Osteoblast (primary cell): ENCODE measurements around the gene SPTSSB. TPM values are rescaled to one million over a fixed set of nuclear protein-coding genes. Genes with fewer than 3 reads are reported as not detected.

ENCODE experiments used
- DNase-seq: peaks from one replicate; pipeline ENCODE4 v3.0.0; 2011; ENCODE audit warnings: low spot score, mixed read lengths; ENCODE audit not compliant: insufficient read length; ENCODE audit errors: missing footprints
- H2AFZ ChIP-seq: 2 replicates; pipeline ENCODE4 v1.6.0; 2011; ENCODE audit warnings: mild to moderate bottlenecking, low read length
- H3K27ac ChIP-seq: 2 replicates; pipeline ENCODE4 v1.5.1; 2011; ENCODE audit warnings: mild to moderate bottlenecking, low read depth, low read length, moderate library complexity
- H3K27me3 ChIP-seq: 2 replicates; pipeline ENCODE4 v1.6.0; 2012; ENCODE audit warnings: mild to moderate bottlenecking, control low read depth, inconsistent platforms, low read length, moderate library complexity; ENCODE audit not compliant: insufficient read depth
- H3K36me3 ChIP-seq: 2 replicates; pipeline ENCODE4 v1.5.1; 2011; ENCODE audit warnings: mild to moderate bottlenecking, low read length, control low read depth, moderate library complexity; ENCODE audit not compliant: insufficient read depth
- H3K4me1 ChIP-seq: 2 replicates; pipeline ENCODE4 v1.5.1; 2011; ENCODE audit warnings: mild to moderate bottlenecking, low read length, control low read depth, moderate library complexity; ENCODE audit not compliant: insufficient read depth
- H3K4me2 ChIP-seq: 2 replicates; pipeline ENCODE4 v1.6.0; 2011; ENCODE audit warnings: mild to moderate bottlenecking, low read length; ENCODE audit not compliant: insufficient read depth
- H3K4me3 ChIP-seq: fragments of 200-600 bp; sonication (generic); 3 replicates; pipeline ENCODE4 v1.5.1; 2012; ENCODE audit warnings: mild to moderate bottlenecking, low read length, inconsistent platforms; ENCODE audit not compliant: insufficient read depth
- H3K79me2 ChIP-seq: 2 replicates; pipeline ENCODE4 v1.6.0; 2012; ENCODE audit warnings: mild to moderate bottlenecking, low read length, control low read depth, inconsistent platforms; ENCODE audit not compliant: insufficient read depth
- H3K9me3 ChIP-seq: 2 replicates; pipeline ENCODE4 v1.5.1; 2011; ENCODE audit warnings: low read depth, low read length, control low read depth
- H4K20me1 ChIP-seq: 2 replicates; pipeline ENCODE4 v1.6.0; 2012; ENCODE audit warnings: mild to moderate bottlenecking, low read length, control low read depth; ENCODE audit not compliant: insufficient read depth
- CTCF ChIP-seq: IDR thresholded peaks from 2 replicates; pipeline ENCODE4 v1.5.1; 2011; ENCODE audit warnings: mild to moderate bottlenecking, low read depth, low read length, moderate library complexity; ENCODE audit errors: extremely low read depth
- total RNA-seq: library from RNA; depleted of rRNA; stranded (reverse); fragments of >200 nt; gene quantifications from 2 replicates; pipeline ENCODE4 v1.2.3, GENCODE V29; 2012

Gene SPTSSB
- total RNA-seq, 1 donor, result not detected

GRCh38 chr3:161305095-161305991 is 66.0 kb downstream of the SPTSSB start:
- H3K4me3 ChIP-seq, result no peak overlapping the region
- no peak overlapping the region for H3K4me2 ChIP-seq
- no peaks in the 10 kb centered on the region for H3K9me3 ChIP-seq
- H3K4me1 ChIP-seq, result no peaks in the 10 kb centered on the region
- H4K20me1 ChIP-seq, result no peaks in the 10 kb centered on the region
- H3K79me2 ChIP-seq, result no peaks in the 10 kb centered on the region
- no peaks in the 10 kb centered on the region for H3K36me3 ChIP-seq
- peak; percentile 74 for DNase-seq
- no peaks in the 10 kb centered on the region for H3K27me3 ChIP-seq
- H2AFZ ChIP-seq, result no peak overlapping the region
- H3K27ac ChIP-seq, result no peak overlapping the region
- TF ChIP-seq CTCF, result peak; percentile 79

- Histone ChIP-seq H3K4me3 (no peak overlapping the region), H3K36me3 (no peaks in the 10 kb centered on the region), H3K4me2 (no peak overlapping the region), H3K4me1 (no peaks in the 10 kb centered on the region), H3K9me3 (no peaks in the 10 kb centered on the region), H3K79me2 (no peaks in the 10 kb centered on the region), H4K20me1 (no peaks in the 10 kb centered on the region), H3K27me3 (no peaks in the 10 kb centered on the region), H2AFZ (no peak overlapping the region), H3K27ac (no peak overlapping the region)
- DNase-seq, result no peak
- no peak for TF ChIP-seq CTCF
Measured at GRCh38 chr3:161296814-161297213, 74.5 kb downstream of the SPTSSB start.

- H3K4me2 ChIP-seq, result no peak overlapping the region
- H3K4me1 ChIP-seq, result no peaks in the 10 kb centered on the region
- no peak overlapping the region for H2AFZ ChIP-seq
- no peak overlapping the region for H3K27ac ChIP-seq
- H3K4me3 ChIP-seq, result no peak overlapping the region
- DNase-seq, result no peak
- no peaks in the 10 kb centered on the region for H4K20me1 ChIP-seq
- no peaks in the 10 kb centered on the region for H3K27me3 ChIP-seq
- no peaks in the 10 kb centered on the region for H3K9me3 ChIP-seq
- no peaks in the 10 kb centered on the region for H3K36me3 ChIP-seq
- no peaks in the 10 kb centered on the region for H3K79me2 ChIP-seq
- TF ChIP-seq CTCF, result no peak
Measured at GRCh38 chr3:161295325-161295724, 76.0 kb downstream of the SPTSSB start.

Other genes with a start within 250 kb of the SPTSSB start
- 94.6 and 118 TPM in 2 replicates for gene NMD3, start 150.2 kb downstream of the SPTSSB start, total RNA-seq
- not detected in 2 replicates for gene OTOL1, start 125.3 kb upstream of the SPTSSB start, total RNA-seq